Measurements from ENCODE around the gene ZNF367.

- TF ChIP-seq EZH2 (IDR thresholded peaks at IDR 0.05; ENCODE audit: low read length) = no peak
- no peak for TF ChIP-seq CTCF (optimal IDR thresholded peaks at IDR 0.05 in 1 of 3, IDR thresholded peaks at IDR 0.05 in 1 of 3, conservative IDR thresholded peaks at IDR 0.05 in 1 of 3; ENCODE audit: extremely low read depth in 1 of 3, insufficient read depth in 2 of 3, low read length in 3 of 3)
Measured at GRCh38 chr9:96447406-96447805, 29.2 kb upstream of the ZNF367 start.

Measured in keratinocyte (primary cell).